Ovary (tissue), 3 donors: ENCODE results near the gene LCE1F.

Experiments used
- EP300 ChIP-seq: sonication (generic); formaldehyde crosslinking; IDR thresholded peaks from one replicate; pipeline ENCODE4 v1.6.1; 2017; ENCODE audit warnings: antibody characterized with exemption
- POLR2A ChIP-seq: fragments of 450-650 bp; IDR thresholded peaks from one replicate; pipeline ENCODE4 v1.6.1; 2017; ENCODE audit warnings: antibody characterized with exemption, mild to moderate bottlenecking, moderate library complexity
- TF ChIP-seq, protein P1 (sequence below), 3 donors: fragments of 450-650 bp in 2 of 3; fragments of 200-600 bp in 1 of 3; IDR thresholded peaks; one replicate each; pipeline versions ENCODE4 v1.5.1 to v1.8.0; 2016 to 2022; ENCODE audit warnings: antibody characterized with exemption in 3 of 3, mild to moderate bottlenecking in 1 of 3
- donor health status: DM: no; HTN: no; CAD: no.

DNA sequence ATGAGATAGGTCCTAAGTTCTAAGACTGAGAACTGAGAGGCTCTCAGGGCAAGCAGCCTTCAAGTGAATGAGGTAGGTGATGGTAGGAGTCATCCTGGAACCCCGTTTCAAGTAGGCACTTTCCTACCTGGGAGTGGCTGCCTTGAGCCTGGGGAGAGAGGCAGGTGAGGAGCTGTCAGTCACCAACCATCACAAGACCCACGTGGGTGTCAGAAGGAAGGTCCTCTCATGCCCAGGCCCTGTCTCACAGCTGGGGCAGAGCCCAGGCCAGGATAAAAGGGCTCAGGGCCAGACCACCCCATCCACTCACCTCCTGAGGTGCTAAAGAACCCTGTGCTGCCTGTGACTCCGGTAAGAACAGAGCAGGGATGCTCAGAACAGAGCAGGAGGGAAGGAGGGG, 21.5 kb downstream of the LCE1F start, which contains the start of gene LCE1D:
- TF ChIP-seq, protein P1, sequence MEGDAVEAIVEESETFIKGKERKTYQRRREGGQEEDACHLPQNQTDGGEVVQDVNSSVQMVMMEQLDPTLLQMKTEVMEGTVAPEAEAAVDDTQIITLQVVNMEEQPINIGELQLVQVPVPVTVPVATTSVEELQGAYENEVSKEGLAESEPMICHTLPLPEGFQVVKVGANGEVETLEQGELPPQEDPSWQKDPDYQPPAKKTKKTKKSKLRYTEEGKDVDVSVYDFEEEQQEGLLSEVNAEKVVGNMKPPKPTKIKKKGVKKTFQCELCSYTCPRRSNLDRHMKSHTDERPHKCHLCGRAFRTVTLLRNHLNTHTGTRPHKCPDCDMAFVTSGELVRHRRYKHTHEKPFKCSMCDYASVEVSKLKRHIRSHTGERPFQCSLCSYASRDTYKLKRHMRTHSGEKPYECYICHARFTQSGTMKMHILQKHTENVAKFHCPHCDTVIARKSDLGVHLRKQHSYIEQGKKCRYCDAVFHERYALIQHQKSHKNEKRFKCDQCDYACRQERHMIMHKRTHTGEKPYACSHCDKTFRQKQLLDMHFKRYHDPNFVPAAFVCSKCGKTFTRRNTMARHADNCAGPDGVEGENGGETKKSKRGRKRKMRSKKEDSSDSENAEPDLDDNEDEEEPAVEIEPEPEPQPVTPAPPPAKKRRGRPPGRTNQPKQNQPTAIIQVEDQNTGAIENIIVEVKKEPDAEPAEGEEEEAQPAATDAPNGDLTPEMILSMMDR (IDR thresholded peaks at IDR 0.05): no peak
- TF ChIP-seq POLR2A (no peak), EP300 (no peak)
